UCSD-AML1 (cell line): ENCODE data around the gene CYTH2.

Experiments used
- DNase-seq: peaks from one replicate; lab custom pipeline; 2025; ENCODE audit not compliant: unreplicated experiment; lab: John Stamatoyannopoulos, UW

The CYTH2 gene

GRCh38 chr19:48452289-48453190 is 16.6 kb upstream of the CYTH2 start:
- no peak for DNase-seq

GRCh38 chr19:48454150-48454730 is 14.9 kb upstream of the CYTH2 start:
- no peak for DNase-seq

GRCh38 chr19:48455171-48455907 is 13.8 kb upstream of the CYTH2 start, which contains the start of gene KCNJ14:
TSS of gene KCNJ14 (plus strand) at chr19:48455574. CDS start at chr19:48461725, 6,151 bp downstream.
- DNase-seq, result no peak

GRCh38 chr19:48455908-48456562 is 13.1 kb upstream of the CYTH2 start:
- no peak for DNase-seq

GRCh38 chr19:48456864-48457263 is 12.3 kb upstream of the CYTH2 start:
- no peak for DNase-seq

- no peak for DNase-seq
Observed at GRCh38 chr19:48458016-48458415, 11.2 kb upstream of the CYTH2 start.

GRCh38 chr19:48461651-48461981 is 7.6 kb upstream of the CYTH2 start:
- DNase-seq, result no peak

- DNase-seq, result no peak
Observed at GRCh38 chr19:48461982-48462655, 7.0 kb upstream of the CYTH2 start.

- DNase-seq, result no peak
Observed at GRCh38 chr19:48465215-48465614, 4.0 kb upstream of the CYTH2 start.

GRCh38 chr19:48466561-48467325 is 2.4 kb upstream of the CYTH2 start:
- DNase-seq, result no peak

GRCh38 chr19:48468772-48469288 is 339 bp upstream of the CYTH2 start:
- DNase-seq, result peak; percentile 100

- DNase-seq, result no peak
Observed at GRCh38 chr19:48469934-48470680, 938 bp downstream of the CYTH2 start.

GRCh38 chr19:48470856-48471255 is 1.7 kb downstream of the CYTH2 start:
- DNase-seq, result no peak

- no peak for DNase-seq
Observed at GRCh38 chr19:48471836-48472235, 2.7 kb downstream of the CYTH2 start.

GRCh38 chr19:48473161-48473966 is 4.2 kb downstream of the CYTH2 start:
- no peak for DNase-seq

GRCh38 chr19:48474084-48474592 is 5.0 kb downstream of the CYTH2 start:
- DNase-seq, result no peak

GRCh38 chr19:48475369-48476068 is 6.3 kb downstream of the CYTH2 start:
- no peak for DNase-seq
